ENCODE results near the gene ZG16. TPM values are rescaled to one million over a fixed set of nuclear protein-coding genes. Genes with fewer than 3 reads are reported as not detected.
"Not testable (repeated sequence)": the region's sequence is repeated elsewhere in the genome, so short reads cannot be mapped to it uniquely, and the experiment has no call there.

The ZG16 gene
- total and polyA plus RNA-seq, 7 donors = 0.01 to 0.03 (median 0.01) TPM; not detected in 4

DNA sequence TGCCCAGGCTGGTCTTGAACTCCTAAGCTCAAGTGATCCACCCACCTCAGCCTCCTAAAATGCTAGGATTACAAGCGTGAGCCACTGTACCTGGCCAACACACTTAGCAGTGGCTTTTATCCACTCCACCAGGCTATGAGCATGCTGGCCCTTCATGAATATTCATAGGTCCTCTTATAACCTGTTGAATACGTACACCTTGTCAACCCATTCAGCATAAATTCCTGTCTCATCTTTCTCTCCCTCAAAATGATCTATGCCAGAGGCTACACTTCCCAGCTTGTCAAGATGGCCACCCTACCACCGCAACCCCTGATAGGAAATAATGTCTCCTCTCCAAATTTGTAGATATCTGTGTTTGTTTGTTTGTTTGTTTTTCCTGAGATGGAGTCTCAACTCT is 11.0 kb upstream of the ZG16 start:
- no peak for DNase-seq
- TF ChIP-seq, protein P1, sequence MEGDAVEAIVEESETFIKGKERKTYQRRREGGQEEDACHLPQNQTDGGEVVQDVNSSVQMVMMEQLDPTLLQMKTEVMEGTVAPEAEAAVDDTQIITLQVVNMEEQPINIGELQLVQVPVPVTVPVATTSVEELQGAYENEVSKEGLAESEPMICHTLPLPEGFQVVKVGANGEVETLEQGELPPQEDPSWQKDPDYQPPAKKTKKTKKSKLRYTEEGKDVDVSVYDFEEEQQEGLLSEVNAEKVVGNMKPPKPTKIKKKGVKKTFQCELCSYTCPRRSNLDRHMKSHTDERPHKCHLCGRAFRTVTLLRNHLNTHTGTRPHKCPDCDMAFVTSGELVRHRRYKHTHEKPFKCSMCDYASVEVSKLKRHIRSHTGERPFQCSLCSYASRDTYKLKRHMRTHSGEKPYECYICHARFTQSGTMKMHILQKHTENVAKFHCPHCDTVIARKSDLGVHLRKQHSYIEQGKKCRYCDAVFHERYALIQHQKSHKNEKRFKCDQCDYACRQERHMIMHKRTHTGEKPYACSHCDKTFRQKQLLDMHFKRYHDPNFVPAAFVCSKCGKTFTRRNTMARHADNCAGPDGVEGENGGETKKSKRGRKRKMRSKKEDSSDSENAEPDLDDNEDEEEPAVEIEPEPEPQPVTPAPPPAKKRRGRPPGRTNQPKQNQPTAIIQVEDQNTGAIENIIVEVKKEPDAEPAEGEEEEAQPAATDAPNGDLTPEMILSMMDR (IDR thresholded peaks at IDR 0.05) = no peak
- Histone ChIP-seq H3K27ac (no peak overlapping the region), H3K36me3 (ENCODE audit: insufficient read depth in 1 of 2, low read depth in 1 of 2) (no peaks in the 10 kb centered on the region), H3K27me3 (ENCODE audit: insufficient read depth in 3 of 3, low read length in 2 of 3) (no peaks in the 10 kb centered on the region), H3K4me3 (no peak overlapping the region), H3K9me3 (no peaks in the 10 kb centered on the region), H3K4me1 (no peaks in the 10 kb centered on the region)
- ATAC-seq = no peak
- WGBS, 3 donors = 86 to 94% (median 92%) methylated on average over 3 of the region's 3 CpGs
- intact Hi-C loops (cut with DNase I) = loop anchor here in 1 of 2 donors (5.0 kb wide), 1 partner anchor 120 kb away; no protein-coding TSS in a partner anchor

DNA sequence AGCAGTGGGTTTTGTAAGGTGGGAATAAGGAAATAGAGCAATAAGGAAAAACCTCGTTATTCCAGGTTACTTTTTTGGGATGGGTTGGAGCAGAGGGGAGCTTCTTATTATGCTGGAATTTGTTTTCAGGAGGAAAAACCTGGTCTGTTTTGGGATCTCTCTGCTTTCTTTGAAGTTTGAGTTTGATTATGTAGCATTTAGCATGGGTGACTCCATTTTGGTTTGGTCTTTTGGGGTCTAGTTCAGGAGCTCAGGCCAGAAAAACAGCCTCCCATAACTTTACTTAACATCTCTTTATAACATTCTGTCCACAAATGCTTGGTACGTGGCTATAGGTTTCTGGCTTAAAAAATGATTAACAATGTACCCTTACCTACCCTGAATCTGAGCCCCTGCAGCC is 8.5 kb upstream of the ZG16 start:
- no peaks in the 10 kb centered on the region for H3K9me3 ChIP-seq
- intact Hi-C loops (cut with DNase I) = loop anchor here in 1 of 2 donors (5.0 kb wide), 1 partner anchor 118 kb away; no protein-coding TSS in a partner anchor
- TF ChIP-seq, protein P1 (IDR thresholded peaks at IDR 0.05) = no peak
- no peak overlapping the region for H3K4me3 ChIP-seq
- no peaks in the 10 kb centered on the region for H3K36me3 ChIP-seq (ENCODE audit: insufficient read depth in 1 of 2, low read depth in 1 of 2)
- H3K4me1 ChIP-seq = no peaks in the 10 kb centered on the region
- ATAC-seq = no peak
- 71 to 92% (median 79%) methylated on average over 2 of the region's 2 CpGs for WGBS, 3 donors
- H3K27me3 ChIP-seq (ENCODE audit: insufficient read depth in 3 of 3, low read length in 2 of 3) = no peaks in the 10 kb centered on the region
- no peak for DNase-seq
- no peak overlapping the region for H3K27ac ChIP-seq

DNA sequence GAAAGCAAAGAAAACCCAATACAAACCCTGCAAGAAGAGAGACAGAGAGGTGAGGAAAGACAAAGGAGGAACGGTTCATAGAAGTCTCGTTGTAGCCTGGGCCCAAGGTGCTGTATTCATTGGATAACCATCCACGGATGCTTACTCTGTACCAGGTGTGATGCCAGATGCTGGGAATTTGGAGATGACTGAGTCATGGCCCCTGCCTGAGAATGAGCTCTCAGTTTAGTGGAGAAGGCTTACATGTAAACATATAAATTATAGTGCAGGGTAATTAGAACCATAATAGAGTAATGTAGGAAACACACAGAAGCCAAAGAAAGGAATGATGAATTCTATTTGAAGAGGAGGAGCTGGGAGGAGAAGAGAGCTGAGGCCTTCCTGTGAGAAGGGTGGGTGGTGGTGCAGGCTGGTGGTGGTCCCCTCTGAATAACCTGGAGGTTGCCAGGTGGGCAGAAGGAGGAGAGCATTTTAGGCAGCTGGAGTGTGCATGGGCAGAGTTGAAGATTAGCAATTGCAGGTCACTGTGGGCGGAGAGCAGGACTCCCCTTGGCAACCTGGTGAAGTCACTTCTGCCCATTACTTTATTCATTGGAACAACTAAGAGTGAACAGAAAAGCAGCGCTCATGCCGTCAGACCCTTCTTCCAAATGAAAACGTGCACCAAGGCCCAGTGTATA is 7.7 kb upstream of the ZG16 start:
- no peak overlapping the region for H3K4me3 ChIP-seq
- H3K27me3 ChIP-seq (ENCODE audit: insufficient read depth in 3 of 3, low read length in 2 of 3) = no peaks in the 10 kb centered on the region
- no peak for ATAC-seq
- WGBS, 3 donors = 78 to 87% (median 79%) methylated on average over 7 of the region's 7 CpGs
- DNase-seq = no peak
- intact Hi-C loops (cut with DNase I) = no loop called here
- no peaks in the 10 kb centered on the region for H3K36me3 ChIP-seq (ENCODE audit: insufficient read depth in 1 of 2, low read depth in 1 of 2)
- H3K4me1 ChIP-seq = no peaks in the 10 kb centered on the region
- H3K9me3 ChIP-seq = no peaks in the 10 kb centered on the region
- TF ChIP-seq, protein P1 (IDR thresholded peaks at IDR 0.05) = no peak
- no peak overlapping the region for H3K27ac ChIP-seq

DNA sequence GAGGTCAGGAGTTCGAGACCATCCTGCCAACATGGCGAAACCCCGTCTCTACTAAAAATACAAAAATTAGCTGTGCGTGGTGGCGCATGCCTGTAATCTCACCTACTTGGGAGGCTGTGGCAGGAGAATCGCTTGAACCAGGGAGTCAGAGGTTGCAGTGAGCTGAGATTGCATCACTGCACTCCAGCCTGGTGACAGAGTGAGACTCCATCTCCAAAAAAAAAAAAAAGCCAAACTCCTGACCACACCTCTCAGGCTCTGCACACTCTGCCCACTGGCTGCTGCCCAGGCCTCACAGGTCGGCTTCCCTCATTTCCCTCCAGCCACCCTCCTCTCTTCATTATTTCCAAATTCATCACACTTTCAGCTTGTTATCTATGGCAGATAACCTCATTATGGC is 5.7 kb upstream of the ZG16 start:
- H3K27me3 ChIP-seq (ENCODE audit: insufficient read depth in 3 of 3, low read length in 2 of 3); H3K4me3 ChIP-seq; H3K9me3 ChIP-seq; intact Hi-C loops (cut with DNase I); DNase-seq; H3K27ac ChIP-seq; H3K36me3 ChIP-seq (ENCODE audit: insufficient read depth in 1 of 2, low read depth in 1 of 2); H3K4me1 ChIP-seq; ATAC-seq: not testable (repeated sequence)
- WGBS, 3 donors = 80 to 89% (median 88%) methylated on average over 7 of the region's 7 CpGs

DNA sequence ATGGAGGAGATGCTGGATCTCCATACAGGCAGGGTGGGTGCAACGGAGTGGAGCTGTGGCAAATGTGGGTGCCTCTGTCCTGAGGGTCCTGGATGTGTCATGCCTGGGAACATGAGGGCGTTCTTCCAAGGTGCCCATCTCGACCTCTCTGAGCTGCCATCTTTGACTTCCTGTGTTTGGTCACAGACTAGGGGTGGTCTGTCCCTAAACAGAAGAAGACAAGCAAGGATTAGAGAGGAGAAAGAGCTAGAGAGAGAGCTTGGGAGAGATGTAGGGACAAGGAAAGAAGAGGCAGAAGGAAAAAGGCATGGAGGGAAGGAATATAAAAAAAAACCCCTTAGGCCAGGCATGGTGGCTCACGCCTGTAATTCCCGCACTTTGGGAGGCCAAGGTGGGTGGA is 3.3 kb upstream of the ZG16 start:
- Histone ChIP-seq H3K4me3 (no peak overlapping the region), H3K9me3 (no peaks in the 10 kb centered on the region), H3K27me3 (ENCODE audit: insufficient read depth in 3 of 3, low read length in 2 of 3) (no peaks in the 10 kb centered on the region), H3K4me1 (no peaks in the 10 kb centered on the region), H3K27ac (no peak overlapping the region), H3K36me3 (ENCODE audit: insufficient read depth in 1 of 2, low read depth in 1 of 2) (no peaks in the 10 kb centered on the region)
- TF ChIP-seq, protein P1 (IDR thresholded peaks at IDR 0.05) = no peak
- 83 to 89% (median 86%) methylated on average over 5 of the region's 5 CpGs for WGBS, 3 donors
- no peak for DNase-seq
- intact Hi-C loops (cut with DNase I) = no loop called here
- ATAC-seq = no peak

All from psoas muscle (tissue), 8 donors.